ENCODE measurements around the gene ZNRF2.

ZNRF2 gene

GRCh38 chr7:30302656-30303311 lies 18.4 kb downstream of the ZNRF2 start:
- Histone ChIP-seq H2AK5ac (ENCODE audit: low read depth, low read length) (no peak overlapping the region), H3K18ac (ENCODE audit: low read length) (no peak overlapping the region), H4K91ac (ENCODE audit: low read depth, low read length, poor library complexity) (no peak overlapping the region), H3K27ac (replicated peaks; ENCODE audit: low read length) (no peak overlapping the region), H3K4me3 (ENCODE audit: low read length in 2 of 2) (no peak overlapping the region), H2BK12ac (ENCODE audit: low read length) (no peak overlapping the region), H3K4me2 (ENCODE audit: insufficient read depth, low read length, poor library complexity, severe bottlenecking) (no peak overlapping the region), H4K8ac (ENCODE audit: low read depth, low read length) (no peak overlapping the region), H3K4me1 (ENCODE audit: control insufficient read depth in 2 of 2, insufficient read depth in 1 of 2, low read depth in 1 of 2, low read length in 2 of 2) (peaks cover 0 to 2% of the 10 kb centered on the region in 2 donors), H3K9me3 (replicated peaks in 1 of 2; ENCODE audit: control insufficient read depth in 2 of 2, insufficient read depth in 1 of 2, low read depth in 1 of 2, low read length in 2 of 2) (no peaks in the 10 kb centered on the region), H3K9ac (ENCODE audit: low read depth, low read length, poor library complexity) (no peak overlapping the region), H2BK5ac (ENCODE audit: low read length) (no peak overlapping the region), H3K79me1 (ENCODE audit: low read depth, low read length) (peaks cover 3% of the 10 kb centered on the region), H2AFZ (ENCODE audit: low read length) (no peak overlapping the region), H3K14ac (ENCODE audit: low read length) (no peak overlapping the region), H3K27me3 (ENCODE audit: control insufficient read depth in 3 of 3, insufficient read depth in 3 of 3, low read depth in 1 of 3, low read length in 3 of 3) (no peaks in the 10 kb centered on the region), H3K4ac (ENCODE audit: low read length) (no peak overlapping the region), H2BK120ac (ENCODE audit: low read depth, low read length) (no peak overlapping the region), H3K23ac (ENCODE audit: low read depth, low read length, poor library complexity) (no peak overlapping the region), H2BK15ac (ENCODE audit: low read length) (no peak overlapping the region), H3K36me3 (replicated peaks in 1 of 2; ENCODE audit: control insufficient read depth in 2 of 2, insufficient read depth in 2 of 2, low read length in 2 of 2) (no peaks in the 10 kb centered on the region)
- WGBS, 2 donors (ENCODE audit: extremely low coverage in 2 of 2, insufficient read length in 2 of 2, insufficient replicate concordance in 1 of 2), result no CpG with 5 or more reads among the region's 10 CpGs
- no peak for DNase-seq (ENCODE audit: low spot score)

- no peak overlapping the region for H3K27ac ChIP-seq (replicated peaks; ENCODE audit: low read length)
- H2AK5ac ChIP-seq (ENCODE audit: low read depth, low read length), result no peak overlapping the region
- DNase-seq (ENCODE audit: low spot score), result no peak
- H2BK5ac ChIP-seq (ENCODE audit: low read length), result no peak overlapping the region
- H2BK120ac ChIP-seq (ENCODE audit: low read depth, low read length), result no peak overlapping the region
- WGBS, 2 donors (ENCODE audit: extremely low coverage in 2 of 2, insufficient read length in 2 of 2, insufficient replicate concordance in 1 of 2), result no CpG with 5 or more reads among the region's 1 CpG
- no peaks in the 10 kb centered on the region for H3K36me3 ChIP-seq (replicated peaks in 1 of 2; ENCODE audit: control insufficient read depth in 2 of 2, insufficient read depth in 2 of 2, low read length in 2 of 2)
- no peak overlapping the region for H3K4ac ChIP-seq (ENCODE audit: low read length)
- peaks cover 3% of the 10 kb centered on the region for H3K79me1 ChIP-seq (ENCODE audit: low read depth, low read length)
- H2BK15ac ChIP-seq (ENCODE audit: low read length), result no peak overlapping the region
- H4K8ac ChIP-seq (ENCODE audit: low read depth, low read length), result no peak overlapping the region
- H3K27me3 ChIP-seq (ENCODE audit: control insufficient read depth in 3 of 3, insufficient read depth in 3 of 3, low read depth in 1 of 3, low read length in 3 of 3), result no peaks in the 10 kb centered on the region
- H3K9ac ChIP-seq (ENCODE audit: low read depth, low read length, poor library complexity), result no peak overlapping the region
- no peak overlapping the region for H3K18ac ChIP-seq (ENCODE audit: low read length)
- H3K4me1 ChIP-seq (ENCODE audit: control insufficient read depth in 2 of 2, insufficient read depth in 1 of 2, low read depth in 1 of 2, low read length in 2 of 2), result peaks cover 0 to 2% of the 10 kb centered on the region in 2 donors
- no peak overlapping the region for H2BK12ac ChIP-seq (ENCODE audit: low read length)
- no peak overlapping the region for H2AFZ ChIP-seq (ENCODE audit: low read length)
- H3K9me3 ChIP-seq (replicated peaks in 1 of 2; ENCODE audit: control insufficient read depth in 2 of 2, insufficient read depth in 1 of 2, low read depth in 1 of 2, low read length in 2 of 2), result no peaks in the 10 kb centered on the region
- no peak overlapping the region for H3K23ac ChIP-seq (ENCODE audit: low read depth, low read length, poor library complexity)
- no peak overlapping the region for H4K91ac ChIP-seq (ENCODE audit: low read depth, low read length, poor library complexity)
- H3K14ac ChIP-seq (ENCODE audit: low read length), result no peak overlapping the region
- H3K4me3 ChIP-seq (ENCODE audit: low read length in 2 of 2), result no peak overlapping the region
- H3K4me2 ChIP-seq (ENCODE audit: insufficient read depth, low read length, poor library complexity, severe bottlenecking), result no peak overlapping the region
Measured at GRCh38 chr7:30303312-30304039, 19.1 kb downstream of the ZNRF2 start.

- peaks cover 1% of the 10 kb centered on the region for H3K79me1 ChIP-seq (ENCODE audit: low read depth, low read length)
- H3K14ac ChIP-seq (ENCODE audit: low read length), result no peak overlapping the region
- no peak overlapping the region for H3K23ac ChIP-seq (ENCODE audit: low read depth, low read length, poor library complexity)
- H3K9me3 ChIP-seq (replicated peaks in 1 of 2; ENCODE audit: control insufficient read depth in 2 of 2, insufficient read depth in 1 of 2, low read depth in 1 of 2, low read length in 2 of 2), result no peaks in the 10 kb centered on the region
- H2BK5ac ChIP-seq (ENCODE audit: low read length), result no peak overlapping the region
- H4K8ac ChIP-seq (ENCODE audit: low read depth, low read length), result no peak overlapping the region
- H3K9ac ChIP-seq (ENCODE audit: low read depth, low read length, poor library complexity), result no peak overlapping the region
- no peak overlapping the region for H3K27ac ChIP-seq (replicated peaks; ENCODE audit: low read length)
- H2AFZ ChIP-seq (ENCODE audit: low read length), result no peak overlapping the region
- H2AK5ac ChIP-seq (ENCODE audit: low read depth, low read length), result no peak overlapping the region
- no CpG with 5 or more reads among the region's 1 CpG for WGBS, 2 donors (ENCODE audit: extremely low coverage in 2 of 2, insufficient read length in 2 of 2, insufficient replicate concordance in 1 of 2)
- H3K4me2 ChIP-seq (ENCODE audit: insufficient read depth, low read length, poor library complexity, severe bottlenecking), result no peak overlapping the region
- H3K27me3 ChIP-seq (ENCODE audit: control insufficient read depth in 3 of 3, insufficient read depth in 3 of 3, low read depth in 1 of 3, low read length in 3 of 3), result no peaks in the 10 kb centered on the region
- H4K91ac ChIP-seq (ENCODE audit: low read depth, low read length, poor library complexity), result no peak overlapping the region
- H2BK15ac ChIP-seq (ENCODE audit: low read length), result no peak overlapping the region
- H2BK12ac ChIP-seq (ENCODE audit: low read length), result no peak overlapping the region
- no peaks in the 10 kb centered on the region for H3K36me3 ChIP-seq (replicated peaks in 1 of 2; ENCODE audit: control insufficient read depth in 2 of 2, insufficient read depth in 2 of 2, low read length in 2 of 2)
- H3K4ac ChIP-seq (ENCODE audit: low read length), result no peak overlapping the region
- H3K4me1 ChIP-seq (ENCODE audit: control insufficient read depth in 2 of 2, insufficient read depth in 1 of 2, low read depth in 1 of 2, low read length in 2 of 2), result peaks cover 0 to 2% of the 10 kb centered on the region in 2 donors
- H2BK120ac ChIP-seq (ENCODE audit: low read depth, low read length), result no peak overlapping the region
- DNase-seq (ENCODE audit: low spot score), result no peak
- no peak overlapping the region for H3K4me3 ChIP-seq (ENCODE audit: low read length in 2 of 2)
- H3K18ac ChIP-seq (ENCODE audit: low read length), result no peak overlapping the region
Measured at GRCh38 chr7:30304177-30304884, 19.9 kb downstream of the ZNRF2 start.

- Histone ChIP-seq H3K27me3 (ENCODE audit: control insufficient read depth in 3 of 3, insufficient read depth in 3 of 3, low read depth in 1 of 3, low read length in 3 of 3) (no peaks in the 10 kb centered on the region), H3K4me2 (ENCODE audit: insufficient read depth, low read length, poor library complexity, severe bottlenecking) (no peak overlapping the region), H4K91ac (ENCODE audit: low read depth, low read length, poor library complexity) (no peak overlapping the region), H3K14ac (ENCODE audit: low read length) (no peak overlapping the region), H3K4me3 (ENCODE audit: low read length in 2 of 2) (no peak overlapping the region), H3K79me1 (ENCODE audit: low read depth, low read length) (no peaks in the 10 kb centered on the region), H2AK5ac (ENCODE audit: low read depth, low read length) (no peak overlapping the region), H2BK5ac (ENCODE audit: low read length) (no peak overlapping the region), H2BK15ac (ENCODE audit: low read length) (no peak overlapping the region), H4K8ac (ENCODE audit: low read depth, low read length) (no peak overlapping the region), H3K36me3 (replicated peaks in 1 of 2; ENCODE audit: control insufficient read depth in 2 of 2, insufficient read depth in 2 of 2, low read length in 2 of 2) (no peaks in the 10 kb centered on the region), H3K9ac (ENCODE audit: low read depth, low read length, poor library complexity) (no peak overlapping the region), H3K4ac (ENCODE audit: low read length) (no peak overlapping the region), H3K23ac (ENCODE audit: low read depth, low read length, poor library complexity) (no peak overlapping the region), H3K27ac (replicated peaks; ENCODE audit: low read length) (no peak overlapping the region), H3K4me1 (ENCODE audit: control insufficient read depth in 2 of 2, insufficient read depth in 1 of 2, low read depth in 1 of 2, low read length in 2 of 2) (peaks cover under 1 to 1% of the 10 kb centered on the region in 2 donors), H2BK120ac (ENCODE audit: low read depth, low read length) (no peak overlapping the region), H2AFZ (ENCODE audit: low read length) (no peak overlapping the region), H3K9me3 (replicated peaks in 1 of 2; ENCODE audit: control insufficient read depth in 2 of 2, insufficient read depth in 1 of 2, low read depth in 1 of 2, low read length in 2 of 2) (no peaks in the 10 kb centered on the region), H3K18ac (ENCODE audit: low read length) (no peak overlapping the region), H2BK12ac (ENCODE audit: low read length) (no peak overlapping the region)
- DNase-seq (ENCODE audit: low spot score), result no peak
- no CpG with 5 or more reads among the region's 1 CpG for WGBS, 2 donors (ENCODE audit: extremely low coverage in 2 of 2, insufficient read length in 2 of 2, insufficient replicate concordance in 1 of 2)
Measured at GRCh38 chr7:30306976-30307375, 22.6 kb downstream of the ZNRF2 start.
